ENCODE measurements around the gene PIGN.

The PIGN gene

GRCh38 chr18:61995618-61996017 is 191.2 kb downstream of the PIGN start:
- Histone ChIP-seq H3K4me1 (ENCODE audit: control insufficient read depth in 2 of 2, insufficient read depth in 2 of 2, low read length in 2 of 2) (no peaks in the 10 kb centered on the region), H3K4me3 (ENCODE audit: low read length in 2 of 2) (no peak overlapping the region), H3K27me3 (ENCODE audit: control insufficient read depth in 2 of 2, insufficient read depth in 2 of 2, low read length in 2 of 2) (no peaks in the 10 kb centered on the region), H3K9ac (ENCODE audit: low read depth in 1 of 2, low read length in 2 of 2) (no peak overlapping the region), H3K27ac (ENCODE audit: low read depth in 2 of 2, low read length in 2 of 2) (no peak overlapping the region), H3K36me3 (ENCODE audit: control insufficient read depth in 2 of 2, insufficient read depth in 2 of 2, low read length in 2 of 2) (no peaks in the 10 kb centered on the region), H3K9me3 (ENCODE audit: control insufficient read depth in 2 of 2, low read length in 2 of 2) (no peaks in the 10 kb centered on the region)

- H3K4me1 ChIP-seq (ENCODE audit: control insufficient read depth in 2 of 2, insufficient read depth in 2 of 2, low read length in 2 of 2) = no peaks in the 10 kb centered on the region
- no peak overlapping the region for H3K4me3 ChIP-seq (ENCODE audit: low read length in 2 of 2)
- no peak overlapping the region for H3K27ac ChIP-seq (ENCODE audit: low read depth in 2 of 2, low read length in 2 of 2)
- no peaks in the 10 kb centered on the region for H3K36me3 ChIP-seq (ENCODE audit: control insufficient read depth in 2 of 2, insufficient read depth in 2 of 2, low read length in 2 of 2)
- H3K9me3 ChIP-seq (ENCODE audit: control insufficient read depth in 2 of 2, low read length in 2 of 2) = no peaks in the 10 kb centered on the region
- no peaks in the 10 kb centered on the region for H3K27me3 ChIP-seq (ENCODE audit: control insufficient read depth in 2 of 2, insufficient read depth in 2 of 2, low read length in 2 of 2)
- no peak overlapping the region for H3K9ac ChIP-seq (ENCODE audit: low read depth in 1 of 2, low read length in 2 of 2)
Measured at GRCh38 chr18:61993831-61994230, 193.0 kb downstream of the PIGN start.

GRCh38 chr18:61992923-61993322 is 193.9 kb downstream of the PIGN start:
- no peaks in the 10 kb centered on the region for H3K4me1 ChIP-seq (ENCODE audit: control insufficient read depth in 2 of 2, insufficient read depth in 2 of 2, low read length in 2 of 2)
- H3K27me3 ChIP-seq (ENCODE audit: control insufficient read depth in 2 of 2, insufficient read depth in 2 of 2, low read length in 2 of 2) = no peaks in the 10 kb centered on the region
- H3K4me3 ChIP-seq (ENCODE audit: low read length in 2 of 2) = no peak overlapping the region
- H3K27ac ChIP-seq (ENCODE audit: low read depth in 2 of 2, low read length in 2 of 2) = no peak overlapping the region
- H3K36me3 ChIP-seq (ENCODE audit: control insufficient read depth in 2 of 2, insufficient read depth in 2 of 2, low read length in 2 of 2) = no peaks in the 10 kb centered on the region
- H3K9me3 ChIP-seq (ENCODE audit: control insufficient read depth in 2 of 2, low read length in 2 of 2) = no peaks in the 10 kb centered on the region
- H3K9ac ChIP-seq (ENCODE audit: low read depth in 1 of 2, low read length in 2 of 2) = no peak overlapping the region

GRCh38 chr18:61992285-61992684 is 194.6 kb downstream of the PIGN start:
- Histone ChIP-seq H3K27ac (ENCODE audit: low read depth in 2 of 2, low read length in 2 of 2) (no peak overlapping the region), H3K36me3 (ENCODE audit: control insufficient read depth in 2 of 2, insufficient read depth in 2 of 2, low read length in 2 of 2) (no peaks in the 10 kb centered on the region), H3K4me3 (ENCODE audit: low read length in 2 of 2) (no peak overlapping the region), H3K4me1 (ENCODE audit: control insufficient read depth in 2 of 2, insufficient read depth in 2 of 2, low read length in 2 of 2) (no peaks in the 10 kb centered on the region), H3K9ac (ENCODE audit: low read depth in 1 of 2, low read length in 2 of 2) (no peak overlapping the region), H3K9me3 (ENCODE audit: control insufficient read depth in 2 of 2, low read length in 2 of 2) (no peaks in the 10 kb centered on the region), H3K27me3 (ENCODE audit: control insufficient read depth in 2 of 2, insufficient read depth in 2 of 2, low read length in 2 of 2) (no peaks in the 10 kb centered on the region)

- H3K27me3 ChIP-seq (ENCODE audit: control insufficient read depth in 2 of 2, insufficient read depth in 2 of 2, low read length in 2 of 2) = no peaks in the 10 kb centered on the region
- no peak overlapping the region for H3K4me3 ChIP-seq (ENCODE audit: low read length in 2 of 2)
- H3K27ac ChIP-seq (ENCODE audit: low read depth in 2 of 2, low read length in 2 of 2) = no peak overlapping the region
- H3K9me3 ChIP-seq (ENCODE audit: control insufficient read depth in 2 of 2, low read length in 2 of 2) = no peaks in the 10 kb centered on the region
- no peak overlapping the region for H3K9ac ChIP-seq (ENCODE audit: low read depth in 1 of 2, low read length in 2 of 2)
- no peaks in the 10 kb centered on the region for H3K36me3 ChIP-seq (ENCODE audit: control insufficient read depth in 2 of 2, insufficient read depth in 2 of 2, low read length in 2 of 2)
- no peaks in the 10 kb centered on the region for H3K4me1 ChIP-seq (ENCODE audit: control insufficient read depth in 2 of 2, insufficient read depth in 2 of 2, low read length in 2 of 2)
Measured at GRCh38 chr18:61991836-61992235, 195.0 kb downstream of the PIGN start.

GRCh38 chr18:61991201-61991600 is 195.7 kb downstream of the PIGN start:
- no peaks in the 10 kb centered on the region for H3K36me3 ChIP-seq (ENCODE audit: control insufficient read depth in 2 of 2, insufficient read depth in 2 of 2, low read length in 2 of 2)
- H3K9ac ChIP-seq (ENCODE audit: low read depth in 1 of 2, low read length in 2 of 2) = no peak overlapping the region
- no peak overlapping the region for H3K4me3 ChIP-seq (ENCODE audit: low read length in 2 of 2)
- H3K9me3 ChIP-seq (ENCODE audit: control insufficient read depth in 2 of 2, low read length in 2 of 2) = no peaks in the 10 kb centered on the region
- H3K27ac ChIP-seq (ENCODE audit: low read depth in 2 of 2, low read length in 2 of 2) = no peak overlapping the region
- no peaks in the 10 kb centered on the region for H3K27me3 ChIP-seq (ENCODE audit: control insufficient read depth in 2 of 2, insufficient read depth in 2 of 2, low read length in 2 of 2)
- no peaks in the 10 kb centered on the region for H3K4me1 ChIP-seq (ENCODE audit: control insufficient read depth in 2 of 2, insufficient read depth in 2 of 2, low read length in 2 of 2)

All from mucosa of rectum (tissue), 2 donors.